ENCODE results near the gene IL11. TPM values are rescaled to one million over a fixed set of nuclear protein-coding genes. Genes with fewer than 3 reads are reported as not detected.

Gene IL11
- total RNA-seq, 1 experiment from 2014 or later = 1.8 TPM

DNA sequence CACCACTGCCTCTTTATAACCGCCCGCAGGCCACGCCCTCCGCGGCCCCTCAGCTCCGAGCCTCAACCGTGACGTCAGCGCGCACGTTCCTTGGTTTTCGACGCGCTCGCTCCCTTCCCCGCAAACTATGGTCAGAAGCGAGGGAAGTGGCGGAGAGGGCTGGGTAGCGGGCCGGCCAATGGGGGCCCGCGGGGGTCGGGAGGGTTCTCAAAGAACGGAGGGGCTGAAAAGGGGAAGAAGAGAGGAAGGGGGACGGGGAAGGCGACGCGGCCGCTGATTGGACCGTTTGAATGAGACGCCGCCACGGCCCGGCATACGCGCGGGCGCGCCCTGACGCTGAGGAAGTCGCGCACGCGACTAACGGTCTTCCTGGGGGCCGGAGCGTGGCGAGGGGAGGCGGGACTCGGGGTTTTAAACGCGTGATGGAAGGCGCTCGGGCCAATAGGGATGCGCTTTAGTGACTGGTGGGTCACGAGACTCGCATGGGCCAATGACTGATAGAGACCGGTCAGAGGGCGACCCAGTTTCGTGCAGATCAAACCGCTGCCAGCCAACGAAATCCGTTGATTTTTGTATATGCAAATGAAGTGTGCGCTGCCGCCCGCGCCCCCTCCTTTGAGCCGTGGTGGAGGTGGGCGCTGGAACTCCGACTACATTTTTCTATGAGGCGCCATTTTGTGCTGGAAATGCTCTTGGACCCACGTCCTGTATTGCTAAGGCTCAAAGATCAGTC is 37.7 kb upstream of the IL11 start (continued):
- TF ChIP-seq, protein P1, sequence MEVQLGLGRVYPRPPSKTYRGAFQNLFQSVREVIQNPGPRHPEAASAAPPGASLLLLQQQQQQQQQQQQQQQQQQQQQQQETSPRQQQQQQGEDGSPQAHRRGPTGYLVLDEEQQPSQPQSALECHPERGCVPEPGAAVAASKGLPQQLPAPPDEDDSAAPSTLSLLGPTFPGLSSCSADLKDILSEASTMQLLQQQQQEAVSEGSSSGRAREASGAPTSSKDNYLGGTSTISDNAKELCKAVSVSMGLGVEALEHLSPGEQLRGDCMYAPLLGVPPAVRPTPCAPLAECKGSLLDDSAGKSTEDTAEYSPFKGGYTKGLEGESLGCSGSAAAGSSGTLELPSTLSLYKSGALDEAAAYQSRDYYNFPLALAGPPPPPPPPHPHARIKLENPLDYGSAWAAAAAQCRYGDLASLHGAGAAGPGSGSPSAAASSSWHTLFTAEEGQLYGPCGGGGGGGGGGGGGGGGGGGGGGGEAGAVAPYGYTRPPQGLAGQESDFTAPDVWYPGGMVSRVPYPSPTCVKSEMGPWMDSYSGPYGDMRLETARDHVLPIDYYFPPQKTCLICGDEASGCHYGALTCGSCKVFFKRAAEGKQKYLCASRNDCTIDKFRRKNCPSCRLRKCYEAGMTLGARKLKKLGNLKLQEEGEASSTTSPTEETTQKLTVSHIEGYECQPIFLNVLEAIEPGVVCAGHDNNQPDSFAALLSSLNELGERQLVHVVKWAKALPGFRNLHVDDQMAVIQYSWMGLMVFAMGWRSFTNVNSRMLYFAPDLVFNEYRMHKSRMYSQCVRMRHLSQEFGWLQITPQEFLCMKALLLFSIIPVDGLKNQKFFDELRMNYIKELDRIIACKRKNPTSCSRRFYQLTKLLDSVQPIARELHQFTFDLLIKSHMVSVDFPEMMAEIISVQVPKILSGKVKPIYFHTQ (CRISPR knock-in tag; IDR thresholded peaks at IDR 0.05) = no peak
- TF ChIP-seq, protein P2, sequence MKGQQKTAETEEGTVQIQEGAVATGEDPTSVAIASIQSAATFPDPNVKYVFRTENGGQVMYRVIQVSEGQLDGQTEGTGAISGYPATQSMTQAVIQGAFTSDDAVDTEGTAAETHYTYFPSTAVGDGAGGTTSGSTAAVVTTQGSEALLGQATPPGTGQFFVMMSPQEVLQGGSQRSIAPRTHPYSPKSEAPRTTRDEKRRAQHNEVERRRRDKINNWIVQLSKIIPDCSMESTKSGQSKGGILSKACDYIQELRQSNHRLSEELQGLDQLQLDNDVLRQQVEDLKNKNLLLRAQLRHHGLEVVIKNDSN (CRISPR knock-in tag; IDR thresholded peaks at IDR 0.05) = peak; percentile 92
- TF ChIP-seq GRHL2 (CRISPR knock-in tag; IDR thresholded peaks at IDR 0.05; ENCODE audit: insufficient replicate concordance, severe bottlenecking) (no peak), ZNF671 (CRISPR knock-in tag; IDR thresholded peaks at IDR 0.05) (no peak), ZBTB21 (CRISPR knock-in tag; IDR thresholded peaks at IDR 0.05; ENCODE audit: borderline replicate concordance) (peak; percentile 94), TP53 (CRISPR knock-in tag; IDR thresholded peaks at IDR 0.05) (peak; percentile 95), NR1H2 (CRISPR knock-in tag; IDR thresholded peaks at IDR 0.05) (no peak), EMX1 (CRISPR knock-in tag; IDR thresholded peaks at IDR 0.05) (0 out of 2 replicates have a peak, but pooled peaks have one; percentile 2), KAT7 (CRISPR knock-in tag; IDR thresholded peaks at IDR 0.05; ENCODE audit: borderline replicate concordance) (no peak; the same call in 1 of the 2 replicates), CBFB (CRISPR knock-in tag; IDR thresholded peaks at IDR 0.05; ENCODE audit: low read depth) (peak; percentile 89; the same call in 1 of the 2 replicates), RELA (CRISPR knock-in tag; IDR thresholded peaks at IDR 0.05; ENCODE audit: borderline replicate concordance) (peak; percentile 49; the same call in 1 of the 2 replicates), IRF2 (CRISPR knock-in tag; IDR thresholded peaks at IDR 0.05; ENCODE audit: borderline replicate concordance, low read depth) (no peak), ZNF138 (CRISPR knock-in tag; conservative IDR thresholded peaks at IDR 0.05) (no peak), PRRX2 (CRISPR knock-in tag; IDR thresholded peaks at IDR 0.05) (no peak), ZNF416 (CRISPR knock-in tag; IDR thresholded peaks at IDR 0.05) (no peak), ELF4 (CRISPR knock-in tag; IDR thresholded peaks at IDR 0.05; ENCODE audit: low read depth) (peak; percentile 89), GABPB1 (CRISPR knock-in tag; IDR thresholded peaks at IDR 0.05) (peak; percentile 67)
- TF ChIP-seq, protein P3, sequence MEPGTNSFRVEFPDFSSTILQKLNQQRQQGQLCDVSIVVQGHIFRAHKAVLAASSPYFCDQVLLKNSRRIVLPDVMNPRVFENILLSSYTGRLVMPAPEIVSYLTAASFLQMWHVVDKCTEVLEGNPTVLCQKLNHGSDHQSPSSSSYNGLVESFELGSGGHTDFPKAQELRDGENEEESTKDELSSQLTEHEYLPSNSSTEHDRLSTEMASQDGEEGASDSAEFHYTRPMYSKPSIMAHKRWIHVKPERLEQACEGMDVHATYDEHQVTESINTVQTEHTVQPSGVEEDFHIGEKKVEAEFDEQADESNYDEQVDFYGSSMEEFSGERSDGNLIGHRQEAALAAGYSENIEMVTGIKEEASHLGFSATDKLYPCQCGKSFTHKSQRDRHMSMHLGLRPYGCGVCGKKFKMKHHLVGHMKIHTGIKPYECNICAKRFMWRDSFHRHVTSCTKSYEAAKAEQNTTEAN (CRISPR knock-in tag; IDR thresholded peaks at IDR 0.05) = peak; percentile 90; the same call in 1 of the 2 replicates
- TF ChIP-seq, protein P4, sequence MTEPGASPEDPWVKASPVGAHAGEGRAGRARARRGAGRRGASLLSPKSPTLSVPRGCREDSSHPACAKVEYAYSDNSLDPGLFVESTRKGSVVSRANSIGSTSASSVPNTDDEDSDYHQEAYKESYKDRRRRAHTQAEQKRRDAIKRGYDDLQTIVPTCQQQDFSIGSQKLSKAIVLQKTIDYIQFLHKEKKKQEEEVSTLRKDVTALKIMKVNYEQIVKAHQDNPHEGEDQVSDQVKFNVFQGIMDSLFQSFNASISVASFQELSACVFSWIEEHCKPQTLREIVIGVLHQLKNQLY (CRISPR knock-in tag; IDR thresholded peaks at IDR 0.05) = no peak
- TF ChIP-seq, protein P5, sequence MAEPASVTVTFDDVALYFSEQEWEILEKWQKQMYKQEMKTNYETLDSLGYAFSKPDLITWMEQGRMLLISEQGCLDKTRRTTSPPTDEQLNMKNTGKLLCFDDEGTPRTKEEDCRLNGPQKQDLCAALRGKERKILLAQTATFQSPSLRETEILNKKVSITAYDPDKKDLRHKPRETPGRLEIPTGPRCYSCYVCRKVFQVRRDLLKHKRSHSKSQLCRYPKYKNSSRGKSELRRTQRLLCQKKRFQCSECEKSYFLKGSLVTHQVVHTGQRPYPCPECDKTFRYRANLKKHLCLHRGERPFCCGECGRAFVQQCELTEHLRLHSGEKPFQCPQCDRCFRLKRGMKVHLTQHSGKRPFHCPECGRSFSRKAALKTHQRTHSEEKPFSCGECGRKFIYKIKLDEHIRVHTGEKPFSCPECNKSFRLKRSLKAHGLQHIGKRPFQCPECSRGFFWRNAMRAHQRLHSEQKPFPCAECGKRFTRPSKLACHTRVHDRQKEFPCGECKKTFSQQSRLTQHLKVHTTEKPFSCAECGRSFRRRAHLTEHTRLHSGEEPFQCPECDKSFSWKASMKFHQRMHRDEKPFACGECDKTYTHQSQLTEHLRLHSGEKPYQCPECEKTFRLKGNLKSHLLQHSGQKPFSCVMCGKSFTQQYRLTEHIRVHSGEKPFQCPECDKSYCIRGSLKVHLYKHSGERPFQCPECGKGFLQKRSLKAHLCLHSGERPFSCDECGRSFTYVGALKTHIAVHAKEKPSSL (CRISPR knock-in tag; conservative IDR thresholded peaks at IDR 0.05) = no peak
- TF ChIP-seq, protein P6, sequence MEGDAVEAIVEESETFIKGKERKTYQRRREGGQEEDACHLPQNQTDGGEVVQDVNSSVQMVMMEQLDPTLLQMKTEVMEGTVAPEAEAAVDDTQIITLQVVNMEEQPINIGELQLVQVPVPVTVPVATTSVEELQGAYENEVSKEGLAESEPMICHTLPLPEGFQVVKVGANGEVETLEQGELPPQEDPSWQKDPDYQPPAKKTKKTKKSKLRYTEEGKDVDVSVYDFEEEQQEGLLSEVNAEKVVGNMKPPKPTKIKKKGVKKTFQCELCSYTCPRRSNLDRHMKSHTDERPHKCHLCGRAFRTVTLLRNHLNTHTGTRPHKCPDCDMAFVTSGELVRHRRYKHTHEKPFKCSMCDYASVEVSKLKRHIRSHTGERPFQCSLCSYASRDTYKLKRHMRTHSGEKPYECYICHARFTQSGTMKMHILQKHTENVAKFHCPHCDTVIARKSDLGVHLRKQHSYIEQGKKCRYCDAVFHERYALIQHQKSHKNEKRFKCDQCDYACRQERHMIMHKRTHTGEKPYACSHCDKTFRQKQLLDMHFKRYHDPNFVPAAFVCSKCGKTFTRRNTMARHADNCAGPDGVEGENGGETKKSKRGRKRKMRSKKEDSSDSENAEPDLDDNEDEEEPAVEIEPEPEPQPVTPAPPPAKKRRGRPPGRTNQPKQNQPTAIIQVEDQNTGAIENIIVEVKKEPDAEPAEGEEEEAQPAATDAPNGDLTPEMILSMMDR (IDR thresholded peaks at IDR 0.05) = no peak
- TF ChIP-seq, protein P7, sequence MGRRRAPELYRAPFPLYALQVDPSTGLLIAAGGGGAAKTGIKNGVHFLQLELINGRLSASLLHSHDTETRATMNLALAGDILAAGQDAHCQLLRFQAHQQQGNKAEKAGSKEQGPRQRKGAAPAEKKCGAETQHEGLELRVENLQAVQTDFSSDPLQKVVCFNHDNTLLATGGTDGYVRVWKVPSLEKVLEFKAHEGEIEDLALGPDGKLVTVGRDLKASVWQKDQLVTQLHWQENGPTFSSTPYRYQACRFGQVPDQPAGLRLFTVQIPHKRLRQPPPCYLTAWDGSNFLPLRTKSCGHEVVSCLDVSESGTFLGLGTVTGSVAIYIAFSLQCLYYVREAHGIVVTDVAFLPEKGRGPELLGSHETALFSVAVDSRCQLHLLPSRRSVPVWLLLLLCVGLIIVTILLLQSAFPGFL (CRISPR knock-in tag; IDR thresholded peaks at IDR 0.05; ENCODE audit: borderline replicate concordance) = no peak
- TF ChIP-seq, protein P8, sequence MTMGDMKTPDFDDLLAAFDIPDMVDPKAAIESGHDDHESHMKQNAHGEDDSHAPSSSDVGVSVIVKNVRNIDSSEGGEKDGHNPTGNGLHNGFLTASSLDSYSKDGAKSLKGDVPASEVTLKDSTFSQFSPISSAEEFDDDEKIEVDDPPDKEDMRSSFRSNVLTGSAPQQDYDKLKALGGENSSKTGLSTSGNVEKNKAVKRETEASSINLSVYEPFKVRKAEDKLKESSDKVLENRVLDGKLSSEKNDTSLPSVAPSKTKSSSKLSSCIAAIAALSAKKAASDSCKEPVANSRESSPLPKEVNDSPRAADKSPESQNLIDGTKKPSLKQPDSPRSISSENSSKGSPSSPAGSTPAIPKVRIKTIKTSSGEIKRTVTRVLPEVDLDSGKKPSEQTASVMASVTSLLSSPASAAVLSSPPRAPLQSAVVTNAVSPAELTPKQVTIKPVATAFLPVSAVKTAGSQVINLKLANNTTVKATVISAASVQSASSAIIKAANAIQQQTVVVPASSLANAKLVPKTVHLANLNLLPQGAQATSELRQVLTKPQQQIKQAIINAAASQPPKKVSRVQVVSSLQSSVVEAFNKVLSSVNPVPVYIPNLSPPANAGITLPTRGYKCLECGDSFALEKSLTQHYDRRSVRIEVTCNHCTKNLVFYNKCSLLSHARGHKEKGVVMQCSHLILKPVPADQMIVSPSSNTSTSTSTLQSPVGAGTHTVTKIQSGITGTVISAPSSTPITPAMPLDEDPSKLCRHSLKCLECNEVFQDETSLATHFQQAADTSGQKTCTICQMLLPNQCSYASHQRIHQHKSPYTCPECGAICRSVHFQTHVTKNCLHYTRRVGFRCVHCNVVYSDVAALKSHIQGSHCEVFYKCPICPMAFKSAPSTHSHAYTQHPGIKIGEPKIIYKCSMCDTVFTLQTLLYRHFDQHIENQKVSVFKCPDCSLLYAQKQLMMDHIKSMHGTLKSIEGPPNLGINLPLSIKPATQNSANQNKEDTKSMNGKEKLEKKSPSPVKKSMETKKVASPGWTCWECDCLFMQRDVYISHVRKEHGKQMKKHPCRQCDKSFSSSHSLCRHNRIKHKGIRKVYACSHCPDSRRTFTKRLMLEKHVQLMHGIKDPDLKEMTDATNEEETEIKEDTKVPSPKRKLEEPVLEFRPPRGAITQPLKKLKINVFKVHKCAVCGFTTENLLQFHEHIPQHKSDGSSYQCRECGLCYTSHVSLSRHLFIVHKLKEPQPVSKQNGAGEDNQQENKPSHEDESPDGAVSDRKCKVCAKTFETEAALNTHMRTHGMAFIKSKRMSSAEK (CRISPR knock-in tag; IDR thresholded peaks at IDR 0.05; ENCODE audit: borderline replicate concordance) = no peak

Measured in WTC11 (cell line).